ENCODE data around the gene SOWAHA. TPM values are rescaled to one million over a fixed set of nuclear protein-coding genes. Genes with fewer than 3 reads are reported as not detected.

SOWAHA gene
- polyA plus RNA-seq, 3 donors = not detected

DNA sequence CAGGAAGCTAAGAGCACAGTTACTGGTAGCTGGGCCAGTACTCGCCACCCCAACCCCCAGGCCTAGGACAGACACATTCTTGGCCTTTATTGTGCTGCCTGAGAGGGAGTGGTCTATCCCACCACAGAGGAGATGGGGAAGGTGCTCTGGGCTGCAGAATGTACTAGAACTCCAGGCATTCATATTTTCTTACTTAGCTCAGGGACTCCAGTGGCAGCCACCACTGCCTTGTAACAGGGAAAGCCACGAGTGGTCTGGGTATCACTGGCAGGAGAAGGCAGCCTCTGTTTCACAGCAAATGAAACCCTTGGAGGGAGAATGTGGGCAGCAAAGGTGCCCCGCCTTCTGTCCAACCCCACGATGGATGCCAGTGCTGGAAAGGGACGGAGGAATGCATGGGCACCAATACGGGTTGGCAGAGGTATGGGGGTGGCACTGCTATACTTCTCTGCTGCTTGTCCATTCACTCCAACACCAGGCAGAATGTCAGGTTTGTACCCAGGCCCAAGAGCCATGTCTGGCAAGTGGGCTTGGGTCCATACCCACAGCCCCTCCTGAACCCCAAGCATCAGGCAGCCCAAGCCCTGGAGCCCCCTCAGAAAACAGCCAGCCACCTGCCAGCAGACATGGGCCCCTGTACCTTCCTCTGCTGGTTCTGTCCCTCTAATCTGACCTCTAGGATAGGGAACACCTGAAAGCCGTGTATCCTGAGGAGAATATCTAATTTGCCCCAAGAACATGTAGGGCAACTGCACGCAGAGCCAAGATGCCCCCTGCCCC lies 40.6 kb upstream of the SOWAHA start:
- peaks cover 10 to 30% of the 10 kb centered on the region in 2 donors for H3K27me3 ChIP-seq (ENCODE audit: control insufficient read depth in 2 of 2, insufficient read depth in 2 of 2, low read length in 2 of 2)
- no peak overlapping the region for H3K27ac ChIP-seq (ENCODE audit: low read depth in 1 of 2, low read length in 2 of 2)
- intact Hi-C loops (cut with micrococcal nuclease) = no loop called here
- no peak overlapping the region for H2AFZ ChIP-seq (ENCODE audit: insufficient read depth, low read depth, low read length, poor library complexity, severe bottlenecking)
- Mint-ChIP-seq H3K9me3 (peaks cover 0 to 7% (median 0%) of the 10 kb centered on the region in 7 donors), H3K27me3 (ENCODE audit: low read depth in 3 of 3) (peaks cover 29 to 49% (median 35%) of the 10 kb centered on the region in 3 donors), H3K27ac (no peak overlapping the region), H3K4me1 (peaks cover 18% of the 10 kb centered on the region), H3K36me3 (no peaks in the 10 kb centered on the region), H3K4me3 (no peak overlapping the region)
- peaks cover 10 to 13% of the 10 kb centered on the region in 2 donors for H3K4me1 ChIP-seq (ENCODE audit: control insufficient read depth in 1 of 2, insufficient read depth in 2 of 2, low read length in 2 of 2)
- peaks cover 0 to under 1% of the 10 kb centered on the region in 2 donors for H3K9me3 ChIP-seq (replicated peaks in 1 of 2; ENCODE audit: control insufficient read depth in 1 of 2, insufficient read depth in 1 of 2, low read length in 2 of 2)
- H3K79me2 ChIP-seq (ENCODE audit: insufficient read depth, low read length) = no peaks in the 10 kb centered on the region
- H3K36me3 ChIP-seq (replicated peaks in 1 of 2; ENCODE audit: control insufficient read depth in 1 of 2, insufficient read depth in 2 of 2, low read length in 2 of 2) = no peaks in the 10 kb centered on the region
- DNase-seq = no peak
- no peaks in the 10 kb centered on the region for H4K20me1 ChIP-seq (ENCODE audit: insufficient read depth, low read length)
- no peak overlapping the region for H3K4me3 ChIP-seq (replicated peaks in 1 of 3; ENCODE audit: low read depth in 2 of 3, low read length in 3 of 3)
- 93% methylated on average over 3 of the region's 8 CpGs for WGBS (ENCODE audit: insufficient coverage)
- no peak overlapping the region for H3K9ac ChIP-seq (ENCODE audit: insufficient read depth, low read length, poor library complexity, severe bottlenecking)
- TF ChIP-seq, protein P1, sequence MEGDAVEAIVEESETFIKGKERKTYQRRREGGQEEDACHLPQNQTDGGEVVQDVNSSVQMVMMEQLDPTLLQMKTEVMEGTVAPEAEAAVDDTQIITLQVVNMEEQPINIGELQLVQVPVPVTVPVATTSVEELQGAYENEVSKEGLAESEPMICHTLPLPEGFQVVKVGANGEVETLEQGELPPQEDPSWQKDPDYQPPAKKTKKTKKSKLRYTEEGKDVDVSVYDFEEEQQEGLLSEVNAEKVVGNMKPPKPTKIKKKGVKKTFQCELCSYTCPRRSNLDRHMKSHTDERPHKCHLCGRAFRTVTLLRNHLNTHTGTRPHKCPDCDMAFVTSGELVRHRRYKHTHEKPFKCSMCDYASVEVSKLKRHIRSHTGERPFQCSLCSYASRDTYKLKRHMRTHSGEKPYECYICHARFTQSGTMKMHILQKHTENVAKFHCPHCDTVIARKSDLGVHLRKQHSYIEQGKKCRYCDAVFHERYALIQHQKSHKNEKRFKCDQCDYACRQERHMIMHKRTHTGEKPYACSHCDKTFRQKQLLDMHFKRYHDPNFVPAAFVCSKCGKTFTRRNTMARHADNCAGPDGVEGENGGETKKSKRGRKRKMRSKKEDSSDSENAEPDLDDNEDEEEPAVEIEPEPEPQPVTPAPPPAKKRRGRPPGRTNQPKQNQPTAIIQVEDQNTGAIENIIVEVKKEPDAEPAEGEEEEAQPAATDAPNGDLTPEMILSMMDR (IDR thresholded peaks at IDR 0.05) = no peak
- H3K4me2 ChIP-seq (replicated peaks; ENCODE audit: extremely low read depth, low read length, poor library complexity, severe bottlenecking) = no peak overlapping the region

DNA sequence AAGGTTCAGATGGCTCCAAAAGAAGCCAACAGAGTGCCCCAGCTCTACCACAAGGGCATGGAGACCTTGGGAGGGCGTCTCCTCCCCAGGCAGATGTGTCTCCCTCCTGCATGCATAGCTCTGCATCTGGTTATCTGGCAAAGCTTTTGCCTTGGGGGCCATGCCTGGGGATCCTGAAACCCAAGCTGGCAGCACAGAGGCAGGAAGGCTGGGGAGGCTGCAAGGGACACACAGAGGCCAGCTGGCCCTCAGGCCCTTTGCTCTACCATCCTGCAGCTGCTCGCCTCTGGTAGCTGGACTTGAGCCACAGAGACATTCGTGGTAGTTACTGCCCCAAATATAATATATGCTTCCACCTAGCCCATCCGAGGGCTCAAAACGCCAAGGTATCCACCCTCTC lies 40.0 kb upstream of the SOWAHA start:
- H3K4me2 ChIP-seq (replicated peaks; ENCODE audit: extremely low read depth, low read length, poor library complexity, severe bottlenecking) = no peak overlapping the region
- peaks cover 18% of the 10 kb centered on the region for H3K4me1 Mint-ChIP-seq
- H3K4me3 Mint-ChIP-seq = no peak overlapping the region
- H3K9me3 Mint-ChIP-seq = peaks cover 0 to 10% (median 1%) of the 10 kb centered on the region in 7 donors
- WGBS (ENCODE audit: insufficient coverage) = 96% methylated on average over 5 of the region's 5 CpGs
- H4K20me1 ChIP-seq (ENCODE audit: insufficient read depth, low read length) = no peaks in the 10 kb centered on the region
- peaks cover 34 to 55% (median 42%) of the 10 kb centered on the region in 3 donors for H3K27me3 Mint-ChIP-seq (ENCODE audit: low read depth in 3 of 3)
- H3K4me3 ChIP-seq (replicated peaks in 1 of 3; ENCODE audit: low read depth in 2 of 3, low read length in 3 of 3) = no peak overlapping the region
- no peaks in the 10 kb centered on the region for H3K36me3 ChIP-seq (replicated peaks in 1 of 2; ENCODE audit: control insufficient read depth in 1 of 2, insufficient read depth in 2 of 2, low read length in 2 of 2)
- H3K79me2 ChIP-seq (ENCODE audit: insufficient read depth, low read length) = no peaks in the 10 kb centered on the region
- no peak for DNase-seq
- H3K9me3 ChIP-seq (replicated peaks in 1 of 2; ENCODE audit: control insufficient read depth in 1 of 2, insufficient read depth in 1 of 2, low read length in 2 of 2) = peaks cover 3 to 5% of the 10 kb centered on the region in 2 donors
- H3K27ac Mint-ChIP-seq = no peak overlapping the region
- no peak overlapping the region for H2AFZ ChIP-seq (ENCODE audit: insufficient read depth, low read depth, low read length, poor library complexity, severe bottlenecking)
- peaks cover 1% of the 10 kb centered on the region in 2 donors for H3K36me3 Mint-ChIP-seq
- peaks cover 16 to 37% of the 10 kb centered on the region in 2 donors for H3K27me3 ChIP-seq (ENCODE audit: control insufficient read depth in 2 of 2, insufficient read depth in 2 of 2, low read length in 2 of 2)
- peaks cover 15 to 17% of the 10 kb centered on the region in 2 donors for H3K4me1 ChIP-seq (ENCODE audit: control insufficient read depth in 1 of 2, insufficient read depth in 2 of 2, low read length in 2 of 2)
- TF ChIP-seq, protein P1 (IDR thresholded peaks at IDR 0.05) = no peak
- no peak overlapping the region for H3K27ac ChIP-seq (ENCODE audit: low read depth in 1 of 2, low read length in 2 of 2)
- H3K9ac ChIP-seq (ENCODE audit: insufficient read depth, low read length, poor library complexity, severe bottlenecking) = no peak overlapping the region
- intact Hi-C loops (cut with micrococcal nuclease) = no loop called here

Data from CD14-positive monocyte (primary cell).